HUES48 (cell line): ENCODE data around the gene PROX1.

Experiments
- H3K27ac ChIP-seq: one replicate; pipeline ENCODE4 v1.7.0; 2013; ENCODE audit warnings: low read depth, low read length, inconsistent platforms
- H3K27me3 ChIP-seq: 2 replicates; pipeline ENCODE4 v1.6.1; 2013; ENCODE audit warnings: mild to moderate bottlenecking, low read length; ENCODE audit not compliant: control insufficient read depth, insufficient read depth
- H3K36me3 ChIP-seq: 2 replicates; pipeline ENCODE4 v1.6.1; 2013; ENCODE audit warnings: low read length; ENCODE audit not compliant: control insufficient read depth, insufficient read depth
- H3K4me1 ChIP-seq: 2 replicates; pipeline ENCODE4 v1.6.1; 2013; ENCODE audit warnings: mild to moderate bottlenecking, low read length; ENCODE audit not compliant: control insufficient read depth, insufficient read depth
- H3K4me3 ChIP-seq: 2 replicates; pipeline ENCODE4 v1.5.1; 2013; ENCODE audit warnings: mild to moderate bottlenecking, low read depth, low read length
- H3K9ac ChIP-seq: 2 replicates; pipeline ENCODE4 v1.6.1; 2013; ENCODE audit warnings: mild to moderate bottlenecking, low read depth, low read length, moderate library complexity
- H3K9me3 ChIP-seq: 2 replicates; pipeline ENCODE4 v1.6.1; 2013; ENCODE audit warnings: low read length; ENCODE audit not compliant: control insufficient read depth, insufficient read depth

The PROX1 gene

DNA sequence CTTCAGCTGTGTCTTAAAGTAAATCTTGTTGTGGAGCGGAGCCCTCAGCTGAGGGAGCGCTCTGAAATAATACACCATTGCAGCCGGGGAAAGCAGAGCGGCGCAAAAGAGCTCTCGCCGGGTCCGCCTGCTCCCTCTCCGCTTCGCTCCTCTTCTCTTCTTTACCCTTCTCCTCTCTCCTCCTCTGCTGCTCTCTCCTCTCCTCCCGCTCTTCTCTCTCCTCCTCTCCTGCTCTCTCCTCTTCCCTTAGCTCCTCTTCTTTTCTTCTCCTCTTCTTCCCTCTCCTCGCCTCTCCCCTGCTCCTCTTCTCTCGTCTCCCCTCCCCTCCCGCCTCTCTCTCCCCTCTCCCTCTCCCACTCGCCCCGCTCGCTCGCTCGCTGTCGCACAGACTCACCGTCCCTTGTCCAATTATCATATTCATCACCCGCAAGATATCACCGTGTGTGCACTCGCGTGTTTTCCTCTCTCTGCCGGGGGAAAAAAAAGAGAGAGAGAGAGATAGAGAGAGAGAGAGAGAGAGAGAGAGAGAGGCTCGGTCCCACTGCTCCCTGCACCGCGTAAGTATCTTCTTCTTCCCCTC, at the start of gene PROX1:
PROX1 (plus strand) TSS at position 47 of the 580 bp plus-strand sequence. CDS start 8,563 bp downstream, outside the sequence.
- H3K27ac ChIP-seq = peak within 1 kb of the TSS; percentile 69
- peak within 1 kb of the TSS; percentile 71 for H3K4me3 ChIP-seq
- H3K4me1 ChIP-seq = peaks cover 55% of the 10 kb centered on the region
- H3K9me3 ChIP-seq = no peaks in the 10 kb centered on the region
- no peaks in the 10 kb centered on the region for H3K36me3 ChIP-seq
- H3K27me3 ChIP-seq = peaks cover 83% of the 10 kb centered on the region
- H3K9ac ChIP-seq = no peak within 1 kb of the TSS

GRCh38 chr1:213938776-213939175, 49.0 kb upstream of the PROX1 start:
- Histone ChIP-seq H3K36me3 (no peaks in the 10 kb centered on the region), H3K4me1 (no peaks in the 10 kb centered on the region), H3K27ac (no peak overlapping the region), H3K4me3 (no peak overlapping the region), H3K27me3 (no peaks in the 10 kb centered on the region), H3K9ac (no peak overlapping the region), H3K9me3 (no peaks in the 10 kb centered on the region)

GRCh38 chr1:213939888-213940287, 47.9 kb upstream of the PROX1 start:
- H3K9me3 ChIP-seq = no peaks in the 10 kb centered on the region

GRCh38 chr1:213940947-213941346, 46.8 kb upstream of the PROX1 start:
- no peak overlapping the region for H3K4me3 ChIP-seq
- no peaks in the 10 kb centered on the region for H3K36me3 ChIP-seq
- H3K9me3 ChIP-seq = no peaks in the 10 kb centered on the region
- no peak overlapping the region for H3K27ac ChIP-seq
- H3K9ac ChIP-seq = no peak overlapping the region
- H3K4me1 ChIP-seq = no peaks in the 10 kb centered on the region
- no peaks in the 10 kb centered on the region for H3K27me3 ChIP-seq

More at GRCh38 chr1:213939888-213940287, 47.9 kb upstream of the PROX1 start:
- no peak overlapping the region for H3K4me3 ChIP-seq
- no peaks in the 10 kb centered on the region for H3K4me1 ChIP-seq
- no peak overlapping the region for H3K9ac ChIP-seq
- H3K27me3 ChIP-seq = no peaks in the 10 kb centered on the region
- H3K27ac ChIP-seq = no peak overlapping the region
- no peaks in the 10 kb centered on the region for H3K36me3 ChIP-seq

DNA sequence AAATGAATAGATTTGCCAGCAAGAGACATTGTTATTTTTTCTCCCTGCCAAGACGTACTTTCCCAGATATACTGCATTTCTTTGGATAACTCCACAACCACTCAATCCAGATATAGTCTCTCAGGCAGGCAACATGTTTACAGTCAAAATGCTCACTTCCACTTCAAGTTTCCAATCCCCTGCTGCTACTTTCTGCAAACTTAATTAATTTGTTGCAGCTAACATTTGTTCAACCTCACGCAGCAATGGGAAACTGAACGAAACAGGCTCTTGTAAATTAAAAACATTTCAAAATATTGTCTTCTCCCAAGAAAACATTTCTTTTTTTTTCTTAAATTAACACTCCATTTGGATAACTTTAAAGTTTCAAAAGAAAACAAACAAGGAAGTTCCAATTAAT, 45.7 kb upstream of the PROX1 start:
- Histone ChIP-seq H3K9ac (no peak overlapping the region), H3K36me3 (no peaks in the 10 kb centered on the region), H3K4me1 (0 out of 2 replicates have a peak, but pooled peaks cover 2% of the 10 kb centered on the region), H3K4me3 (no peak overlapping the region), H3K27ac (no peak overlapping the region), H3K9me3 (no peaks in the 10 kb centered on the region), H3K27me3 (no peaks in the 10 kb centered on the region)

DNA sequence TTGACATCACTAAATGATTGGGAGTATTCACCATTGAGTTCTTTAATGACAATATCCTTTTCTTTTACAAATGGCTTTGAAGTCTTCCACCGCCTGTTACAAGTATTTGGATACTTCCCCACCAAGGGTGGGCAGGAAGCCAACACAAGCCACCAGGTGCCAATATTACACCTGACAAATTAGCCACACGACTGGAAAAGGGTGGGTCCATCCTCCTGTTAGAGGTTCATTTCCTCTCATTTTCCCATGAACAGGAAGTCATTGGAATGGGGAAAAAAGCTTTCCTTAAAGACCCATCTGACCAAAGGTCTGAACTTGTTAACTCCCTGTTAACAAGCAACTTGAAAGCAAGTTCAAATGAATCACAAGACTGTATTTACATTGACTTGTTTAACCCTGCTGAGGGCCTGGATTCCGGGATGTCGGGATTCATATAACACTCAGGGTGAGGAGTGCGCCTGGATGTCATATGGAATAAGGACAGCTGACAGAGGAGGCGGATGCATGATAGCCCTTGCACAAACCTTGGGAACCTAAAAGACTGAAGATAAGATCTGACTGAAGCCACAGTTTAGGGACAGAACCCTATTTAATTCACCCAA, 40.5 kb upstream of the PROX1 start:
- H3K4me3 ChIP-seq = no peak overlapping the region
- H3K36me3 ChIP-seq = no peaks in the 10 kb centered on the region
- peaks cover 10% of the 10 kb centered on the region; the same call in 1 of the 2 replicates for H3K4me1 ChIP-seq
- no peaks in the 10 kb centered on the region for H3K27me3 ChIP-seq
- H3K27ac ChIP-seq = no peak overlapping the region
- H3K9ac ChIP-seq = no peak overlapping the region
- no peaks in the 10 kb centered on the region for H3K9me3 ChIP-seq

- H3K36me3 ChIP-seq = no peaks in the 10 kb centered on the region
- no peaks in the 10 kb centered on the region for H3K27me3 ChIP-seq
- H3K27ac ChIP-seq = no peak overlapping the region
- H3K9ac ChIP-seq = no peak overlapping the region
- H3K4me1 ChIP-seq = peaks cover 9% of the 10 kb centered on the region; the same call in 1 of the 2 replicates
- no peak overlapping the region for H3K4me3 ChIP-seq
- no peaks in the 10 kb centered on the region for H3K9me3 ChIP-seq
Measured at GRCh38 chr1:213951876-213952275, 35.9 kb upstream of the PROX1 start.

- Histone ChIP-seq H3K27ac (no peak overlapping the region), H3K36me3 (no peaks in the 10 kb centered on the region), H3K9me3 (no peaks in the 10 kb centered on the region), H3K27me3 (no peaks in the 10 kb centered on the region), H3K9ac (no peak overlapping the region), H3K4me3 (no peak overlapping the region), H3K4me1 (no peaks in the 10 kb centered on the region)
Measured at GRCh38 chr1:213953806-213954205, 34.0 kb upstream of the PROX1 start.

DNA sequence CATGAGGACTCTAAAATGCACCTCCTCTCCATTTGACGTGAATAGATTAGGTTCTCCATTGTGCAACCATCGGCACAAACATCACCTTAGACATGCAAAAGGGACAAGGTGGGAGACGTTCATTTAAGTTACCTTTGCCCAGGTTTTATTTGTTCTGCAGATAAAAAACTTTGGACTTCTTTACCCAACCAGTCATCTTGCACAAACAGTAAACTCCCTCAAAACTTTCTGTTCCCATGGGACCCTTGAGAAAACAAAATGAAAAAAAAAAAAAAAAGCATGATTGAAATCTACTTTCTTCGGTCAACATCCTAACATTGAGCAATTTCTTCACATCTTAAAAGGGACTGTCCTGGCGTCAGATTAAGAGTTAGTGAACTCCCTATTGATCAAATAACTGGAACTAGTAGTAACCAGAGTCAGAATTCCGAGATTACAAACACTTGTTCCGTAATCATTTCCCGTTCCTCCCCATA, 31.4 kb upstream of the PROX1 start:
- no peak overlapping the region for H3K27ac ChIP-seq
- no peak overlapping the region for H3K9ac ChIP-seq
- no peaks in the 10 kb centered on the region for H3K27me3 ChIP-seq
- no peaks in the 10 kb centered on the region for H3K4me1 ChIP-seq
- H3K36me3 ChIP-seq = no peaks in the 10 kb centered on the region
- no peaks in the 10 kb centered on the region for H3K9me3 ChIP-seq
- no peak overlapping the region for H3K4me3 ChIP-seq

- no peaks in the 10 kb centered on the region for H3K36me3 ChIP-seq
- H3K4me1 ChIP-seq = no peaks in the 10 kb centered on the region
- no peak overlapping the region for H3K9ac ChIP-seq
- no peaks in the 10 kb centered on the region for H3K27me3 ChIP-seq
- no peaks in the 10 kb centered on the region for H3K9me3 ChIP-seq
- H3K4me3 ChIP-seq = no peak overlapping the region
- no peak overlapping the region for H3K27ac ChIP-seq
Measured at GRCh38 chr1:213958346-213958745, 29.4 kb upstream of the PROX1 start.

GRCh38 chr1:213960963-213961362, 26.8 kb upstream of the PROX1 start:
- Histone ChIP-seq H3K4me3 (no peak overlapping the region), H3K27me3 (no peaks in the 10 kb centered on the region), H3K4me1 (no peaks in the 10 kb centered on the region), H3K27ac (no peak overlapping the region), H3K9ac (no peak overlapping the region), H3K36me3 (no peaks in the 10 kb centered on the region), H3K9me3 (no peaks in the 10 kb centered on the region)
